ENCODE results near the gene SBF2.

- TF ChIP-seq CTCF (IDR thresholded peaks at IDR 0.05 in 4 of 5, conservative IDR thresholded peaks at IDR 0.05 in 1 of 5) (no peak), POLR2A (IDR thresholded peaks at IDR 0.05) (no peak)
These were observed 263.9 kb downstream of the SBF2 start for GRCh38 chr11:10030122-10030490.

All from gastrocnemius medialis (tissue), 4 donors.